ENCODE data around the gene ZCCHC4.

The ZCCHC4 gene, protein sequence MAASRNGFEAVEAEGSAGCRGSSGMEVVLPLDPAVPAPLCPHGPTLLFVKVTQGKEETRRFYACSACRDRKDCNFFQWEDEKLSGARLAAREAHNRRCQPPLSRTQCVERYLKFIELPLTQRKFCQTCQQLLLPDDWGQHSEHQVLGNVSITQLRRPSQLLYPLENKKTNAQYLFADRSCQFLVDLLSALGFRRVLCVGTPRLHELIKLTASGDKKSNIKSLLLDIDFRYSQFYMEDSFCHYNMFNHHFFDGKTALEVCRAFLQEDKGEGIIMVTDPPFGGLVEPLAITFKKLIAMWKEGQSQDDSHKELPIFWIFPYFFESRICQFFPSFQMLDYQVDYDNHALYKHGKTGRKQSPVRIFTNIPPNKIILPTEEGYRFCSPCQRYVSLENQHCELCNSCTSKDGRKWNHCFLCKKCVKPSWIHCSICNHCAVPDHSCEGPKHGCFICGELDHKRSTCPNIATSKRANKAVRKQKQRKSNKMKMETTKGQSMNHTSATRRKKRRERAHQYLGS

DNA sequence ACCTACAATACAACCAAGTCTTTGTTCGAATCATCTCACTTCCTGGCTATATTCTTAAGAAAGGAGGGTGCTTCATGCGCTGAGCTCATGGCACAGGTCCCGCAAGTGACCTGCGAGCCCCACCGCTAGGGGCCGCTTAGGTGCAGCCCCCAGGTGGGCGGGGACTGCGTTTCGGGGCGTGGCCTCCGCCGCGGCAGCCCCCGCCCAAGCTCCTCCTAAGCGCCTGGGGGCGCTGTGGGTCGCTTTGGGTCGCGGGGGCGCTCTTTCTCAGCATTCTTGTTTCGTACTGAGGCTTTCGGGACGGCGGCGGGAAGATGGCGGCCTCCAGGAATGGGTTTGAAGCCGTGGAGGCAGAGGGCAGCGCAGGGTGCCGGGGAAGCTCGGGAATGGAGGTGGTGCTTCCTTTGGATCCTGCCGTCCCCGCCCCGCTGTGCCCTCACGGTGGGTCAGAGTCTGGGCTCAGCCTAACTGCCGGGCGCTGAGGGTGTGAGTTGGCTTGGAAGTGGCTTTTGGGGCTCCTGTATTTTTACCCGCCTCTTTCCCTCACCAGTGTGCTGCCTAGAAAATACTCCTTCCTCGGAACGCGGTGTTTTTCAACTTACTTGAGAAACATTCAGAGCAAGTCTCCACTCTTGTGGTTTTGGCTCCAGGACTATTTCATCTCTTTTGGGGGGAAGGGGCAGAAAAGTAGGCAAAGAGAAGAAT, at the start of gene ZCCHC4:
Gene ZCCHC4, plus strand, starts transcription at position 279 of the 705 bp plus-strand sequence. Its CDS starts 36 bp downstream, at position 315.
- peak; percentile 66 to 74 for DNase-seq

DNA sequence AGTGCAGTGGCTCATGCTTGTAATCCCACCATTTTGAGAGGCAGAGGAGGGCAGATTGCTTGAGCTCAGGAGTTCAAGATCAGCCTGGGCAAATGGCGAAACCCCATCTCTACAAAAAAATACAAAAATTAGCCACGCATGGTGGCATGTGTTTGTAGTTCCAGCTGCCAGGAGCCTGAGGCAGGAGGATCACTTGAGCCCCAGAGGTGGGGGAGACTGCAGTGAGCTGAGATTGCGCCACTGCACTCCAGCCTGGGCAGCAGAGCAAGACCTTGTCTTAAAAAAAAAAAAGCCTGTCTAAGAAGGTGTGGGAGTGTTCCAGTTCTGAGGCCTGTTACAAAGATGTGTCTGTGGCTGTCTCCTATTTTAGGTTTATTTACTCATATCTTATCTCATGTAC, 40.7 kb upstream of the ZCCHC4 start:
- no peak for DNase-seq

DNA sequence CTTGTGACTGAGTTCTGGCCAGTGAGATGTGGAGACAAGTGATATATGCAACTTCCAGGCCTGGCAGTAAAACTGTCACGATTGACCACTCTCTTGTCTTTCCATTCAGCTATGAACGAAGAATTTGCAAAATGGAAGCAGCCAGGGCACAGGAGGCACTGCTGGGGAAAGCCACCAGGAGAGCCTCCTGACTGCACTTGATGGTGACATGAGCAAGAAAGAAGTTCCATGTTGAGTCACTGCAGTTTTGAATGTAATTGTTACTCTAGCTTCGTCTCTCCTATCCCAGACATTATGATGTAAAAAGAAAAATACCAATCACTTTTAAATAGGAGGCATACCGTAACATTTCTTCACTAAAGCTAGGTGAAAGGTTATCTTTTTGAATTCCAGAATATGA, 32.4 kb upstream of the ZCCHC4 start:
- no peak for DNase-seq

DNA sequence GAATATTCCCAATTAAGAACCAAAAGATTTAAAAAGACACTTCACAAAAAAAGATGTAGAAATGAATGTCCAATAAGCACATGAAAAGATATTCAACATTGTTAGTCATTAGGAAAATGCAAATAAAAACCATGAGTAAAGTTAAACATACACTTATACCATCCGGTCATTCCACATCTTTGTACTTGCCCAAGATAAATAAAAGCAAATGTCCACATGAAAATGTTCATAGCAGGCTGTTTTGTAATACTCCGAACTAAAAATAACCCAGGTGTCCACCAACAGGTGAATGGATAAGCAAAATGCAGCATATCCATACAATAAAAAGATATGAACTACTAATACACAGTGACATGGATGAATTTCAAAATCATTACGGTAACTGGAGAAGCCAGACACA, 28.6 kb upstream of the ZCCHC4 start:
- DNase-seq, result no peak

DNA sequence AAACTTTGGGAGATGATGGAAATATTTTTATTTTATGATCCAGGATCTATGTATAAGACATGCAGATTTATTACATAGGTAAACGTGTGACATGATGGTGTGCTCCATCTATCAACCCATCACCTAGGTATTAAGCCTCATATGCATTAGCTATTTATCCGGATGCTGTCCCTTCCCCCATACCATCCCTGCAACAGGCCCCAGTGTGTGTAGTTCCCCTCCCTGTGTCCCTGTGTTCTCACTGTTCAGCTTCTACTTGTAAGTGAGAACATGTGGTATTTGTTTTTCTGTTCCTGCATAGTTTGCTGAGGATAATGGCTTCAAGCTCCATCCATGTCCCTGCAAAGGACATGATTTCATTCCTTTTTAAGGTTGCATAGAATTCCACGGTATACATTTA, 28.1 kb upstream of the ZCCHC4 start:
- no peak for DNase-seq

DNA sequence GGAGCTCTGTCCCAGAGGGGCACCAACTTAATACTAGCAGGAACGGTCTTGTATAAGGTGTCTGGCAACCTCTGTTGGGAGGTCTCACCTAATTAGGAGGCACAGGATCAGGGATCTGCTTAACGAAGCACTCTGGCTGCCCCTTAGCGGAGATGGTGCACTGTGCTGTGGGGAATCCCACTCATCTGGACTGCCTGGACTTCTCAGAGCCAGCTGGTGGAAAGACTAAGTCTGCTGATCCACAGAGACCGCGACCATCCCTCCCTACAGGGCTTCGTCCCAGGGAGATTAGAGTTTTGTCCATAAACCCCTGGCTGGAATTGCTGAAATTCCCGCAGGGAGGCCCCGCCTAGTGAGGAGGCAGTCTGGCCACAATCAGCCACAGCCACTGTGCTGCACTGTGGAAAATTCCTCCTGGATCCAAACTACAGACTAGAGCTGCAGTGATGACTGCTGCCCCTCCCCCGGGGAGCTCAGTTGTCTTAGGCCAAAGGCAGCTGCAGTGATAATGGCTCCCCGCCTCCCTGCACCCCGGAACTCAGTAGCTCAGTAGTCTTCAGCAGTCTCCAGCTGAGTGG, 22.0 kb upstream of the ZCCHC4 start:
- DNase-seq, result no peak

DNA sequence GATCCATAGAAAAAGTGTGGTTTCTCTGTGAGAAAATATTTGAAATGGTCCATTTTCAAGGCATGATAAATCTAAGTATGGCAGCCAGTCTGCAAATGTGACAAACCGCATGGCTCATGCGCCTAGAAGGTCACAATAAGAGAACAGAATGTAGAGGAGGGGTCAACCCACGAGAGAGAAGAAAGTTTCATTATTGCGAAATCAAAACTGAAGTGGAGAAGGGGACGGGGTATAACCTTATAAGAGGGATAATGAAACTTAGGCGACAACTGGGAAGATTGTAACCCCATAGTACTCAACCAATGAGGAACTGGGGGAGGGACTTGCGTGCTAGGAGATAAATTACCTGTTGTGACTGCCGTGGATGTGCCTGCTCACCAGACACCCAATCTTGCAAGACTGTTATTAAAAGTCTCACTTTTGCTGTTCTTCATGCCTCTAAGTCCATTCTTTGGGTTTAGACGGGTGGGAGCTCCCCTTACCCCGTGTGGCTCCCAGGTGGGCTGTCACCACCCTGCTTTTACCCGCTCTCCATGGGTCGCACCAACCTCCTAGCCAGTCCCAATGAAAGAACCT, 21.3 kb upstream of the ZCCHC4 start:
- DNase-seq, result no peak

DNA sequence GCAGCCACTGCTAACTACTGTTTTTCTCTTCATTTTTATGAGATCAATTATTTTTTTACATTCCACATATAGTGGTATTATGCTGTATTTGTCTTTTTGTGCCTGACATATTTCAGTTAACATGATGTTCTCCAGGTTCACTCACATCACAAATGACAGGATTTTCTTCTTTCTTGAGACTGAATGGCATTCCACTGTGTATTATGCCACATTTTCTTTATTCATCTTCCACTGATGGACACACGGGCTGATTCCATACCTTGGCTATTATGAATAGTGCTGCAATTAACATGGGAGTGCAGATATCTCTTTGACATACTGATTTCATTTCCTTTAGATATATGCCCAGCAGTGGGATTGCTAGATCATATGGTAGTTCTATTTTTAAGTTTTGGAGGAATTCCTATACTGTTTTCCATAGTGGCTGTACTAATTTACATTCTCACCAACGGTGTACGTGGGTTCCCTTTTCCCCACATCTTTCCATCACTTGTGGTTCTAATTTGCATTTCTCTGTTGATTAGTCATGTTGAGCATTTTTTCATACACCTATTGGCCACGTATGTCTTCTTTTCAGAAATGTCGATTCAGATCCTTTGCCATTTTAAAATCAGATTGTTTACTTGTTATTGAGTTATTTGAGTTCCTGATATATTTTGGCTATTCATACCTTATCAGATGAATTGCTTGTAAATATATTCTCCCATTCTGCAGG, 14.9 kb upstream of the ZCCHC4 start:
- DNase-seq, result no peak

DNA sequence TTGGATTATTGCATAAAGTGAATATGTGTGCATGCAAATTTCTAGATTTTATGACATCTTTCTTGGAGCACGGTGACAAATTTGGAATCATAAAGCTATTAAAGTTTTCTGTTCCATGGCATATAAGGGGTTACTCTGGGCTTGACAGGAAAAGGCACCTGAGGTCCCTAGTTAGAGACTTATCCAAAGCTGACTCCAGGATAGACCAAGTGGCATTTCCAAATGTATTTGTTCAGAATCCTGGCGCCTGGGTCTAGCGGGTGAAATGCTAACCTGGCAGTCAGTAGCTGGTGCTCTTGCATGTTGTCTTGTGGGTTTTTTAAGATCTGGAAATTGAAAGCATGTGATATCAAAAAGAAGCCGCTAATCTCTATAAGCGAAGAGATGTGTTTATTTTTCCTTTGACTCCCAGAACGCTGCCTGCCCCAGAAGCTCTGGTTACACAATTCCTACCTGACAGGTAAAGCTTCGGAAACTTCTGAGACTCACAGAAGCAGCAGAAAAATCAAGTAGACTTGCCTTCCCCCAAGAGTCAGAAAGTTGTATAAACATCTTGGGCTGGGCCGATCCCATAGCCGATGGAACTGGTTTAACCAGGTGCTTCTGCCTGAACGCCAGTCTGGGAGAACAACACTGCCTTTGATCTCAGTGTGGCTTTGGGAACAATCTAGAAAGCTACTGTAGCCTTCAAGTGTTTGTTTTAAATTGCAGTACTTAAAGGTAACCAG, 12.9 kb upstream of the ZCCHC4 start:
- DNase-seq, result no peak

DNA sequence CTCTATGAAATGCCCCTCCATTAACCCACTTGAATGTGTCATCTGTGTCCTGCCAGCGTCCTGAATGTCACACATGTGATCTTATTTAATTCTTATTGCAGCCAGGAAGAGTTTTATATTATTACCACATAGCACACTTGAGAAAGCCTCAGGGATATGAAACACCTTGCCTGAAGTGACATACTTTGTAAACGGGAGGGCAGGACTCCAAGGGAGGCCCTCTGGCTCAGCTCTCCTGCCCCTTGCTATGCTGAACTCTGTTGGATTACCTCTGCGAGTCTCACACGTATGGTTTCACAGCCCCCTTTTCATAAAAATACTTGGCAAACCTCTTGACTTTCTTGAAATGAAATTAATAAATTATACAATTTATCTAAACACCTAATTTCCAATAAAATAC, 11.1 kb upstream of the ZCCHC4 start:
- no peak for DNase-seq

DNA sequence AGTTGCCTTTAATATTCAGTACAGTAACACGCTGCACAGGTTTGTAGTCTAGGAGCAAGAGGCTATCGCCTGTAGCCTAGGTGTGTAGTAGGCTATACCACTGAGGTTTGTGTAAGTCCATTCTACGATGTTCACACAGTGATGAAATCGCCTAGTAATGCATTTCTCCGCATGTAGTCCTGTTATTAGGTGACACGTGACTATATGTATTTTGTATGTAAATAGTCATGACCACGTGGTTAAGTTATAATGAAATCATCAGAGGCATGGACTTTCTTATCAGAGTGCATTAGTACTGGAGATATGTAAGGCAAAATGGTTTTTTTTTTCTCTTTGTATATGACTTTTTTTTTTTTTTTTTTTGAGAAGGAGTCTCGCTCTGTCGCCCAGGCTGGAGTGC, 9.9 kb upstream of the ZCCHC4 start:
- DNase-seq, result no peak

DNA sequence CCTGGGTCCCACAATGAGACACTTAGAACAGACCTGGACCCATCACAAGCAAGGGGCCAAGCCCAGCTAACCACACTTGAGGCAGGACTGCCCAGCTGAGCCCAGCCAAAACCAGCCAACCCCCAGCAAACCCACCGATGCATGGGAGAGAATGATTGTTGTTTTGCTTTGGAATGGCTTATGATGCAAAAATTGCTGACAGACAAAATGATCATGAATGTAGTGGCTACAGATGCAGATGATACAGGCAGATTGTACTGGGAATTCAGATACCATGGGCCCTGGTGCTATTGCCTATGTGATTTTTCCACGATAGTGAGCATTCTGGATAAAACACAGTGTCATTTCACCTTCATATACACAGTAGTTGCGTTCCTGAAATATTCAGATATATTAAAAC, 9.0 kb upstream of the ZCCHC4 start:
- no peak for DNase-seq

DNA sequence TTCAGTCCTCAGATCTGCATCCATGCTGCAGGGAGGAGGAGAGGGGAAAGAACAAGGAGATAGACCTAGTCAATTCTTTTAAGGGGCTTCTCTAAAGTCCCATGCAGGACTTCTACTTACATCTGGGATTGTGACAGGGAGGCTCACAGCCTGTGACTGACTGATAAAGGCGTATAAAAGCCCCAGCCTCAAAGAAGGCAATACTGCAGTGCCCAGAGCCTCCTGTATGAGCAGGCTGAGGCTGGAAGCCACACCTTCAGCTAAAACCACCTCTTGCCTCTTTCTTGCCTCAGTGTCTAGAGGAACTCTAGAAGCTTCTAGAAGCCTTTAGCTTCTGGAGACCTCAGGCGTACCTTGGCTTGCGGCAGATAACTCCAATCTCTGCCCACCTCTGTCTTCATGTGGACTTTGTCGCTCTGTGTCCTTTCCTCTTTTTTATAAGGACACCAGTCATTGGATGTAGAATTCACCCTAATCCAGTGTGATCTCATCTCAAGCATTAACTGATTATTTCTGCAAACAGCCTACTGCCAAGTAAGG, 6.0 kb upstream of the ZCCHC4 start:
- DNase-seq, result no peak

DNA sequence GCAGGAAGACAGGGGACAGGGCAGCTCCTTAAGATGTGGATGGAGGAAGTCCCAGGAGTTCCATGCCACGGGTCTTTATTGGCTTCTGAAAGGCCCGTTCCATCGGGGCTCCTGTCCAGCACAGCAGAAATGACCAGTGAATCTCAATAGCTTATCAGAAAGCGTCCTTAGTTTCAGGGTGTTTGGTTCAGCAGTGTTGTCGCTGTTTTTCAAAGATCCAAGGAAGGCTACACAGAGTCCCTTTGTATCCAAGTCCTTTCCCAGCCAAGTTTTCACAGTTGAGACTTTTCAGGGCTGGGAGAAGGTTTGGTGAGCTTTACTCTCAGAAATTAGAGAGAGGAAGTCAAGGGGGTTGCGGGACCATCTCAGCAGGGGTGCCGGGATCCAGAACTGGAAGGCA, 5.0 kb upstream of the ZCCHC4 start:
- DNase-seq, result no peak

DNA sequence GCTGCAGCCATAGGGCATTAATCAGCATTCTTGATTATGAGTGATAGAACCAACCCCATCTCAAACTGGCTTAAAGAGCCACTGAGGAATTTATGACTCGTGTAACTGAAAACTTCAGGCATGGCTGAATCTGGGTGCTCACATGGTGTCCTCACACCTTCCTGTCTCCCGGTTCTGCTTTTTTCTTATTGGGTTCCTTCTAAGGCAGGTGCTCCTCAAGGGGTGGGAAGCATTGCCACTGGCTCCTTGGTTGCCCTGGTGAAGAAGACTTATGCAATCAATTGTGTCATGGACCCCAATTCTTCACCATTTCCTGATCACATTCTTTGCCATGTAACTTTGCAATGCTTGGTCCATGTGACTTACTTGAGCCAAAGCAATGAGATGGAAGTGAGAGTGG, 4.3 kb upstream of the ZCCHC4 start:
- DNase-seq, result no peak

DNA sequence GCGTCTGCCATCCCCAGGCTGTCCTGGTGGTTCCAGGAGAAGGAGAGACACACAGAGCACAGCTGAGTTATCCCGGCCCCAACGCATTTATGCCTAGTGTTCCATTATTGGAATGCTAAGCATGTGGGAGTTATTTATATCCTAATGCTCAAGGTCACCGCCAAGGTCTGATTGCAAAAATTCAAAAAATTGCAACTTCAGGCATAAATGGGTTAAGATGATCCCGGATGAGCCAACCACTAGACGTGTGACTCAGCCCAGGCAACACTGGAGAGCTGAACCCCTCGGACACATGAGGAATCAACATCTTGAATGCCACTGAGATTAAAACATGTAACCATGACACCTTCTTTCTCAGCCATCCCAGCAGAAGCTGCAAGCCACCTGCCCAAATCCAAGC, 3.8 kb upstream of the ZCCHC4 start:
- no peak for DNase-seq

DNA sequence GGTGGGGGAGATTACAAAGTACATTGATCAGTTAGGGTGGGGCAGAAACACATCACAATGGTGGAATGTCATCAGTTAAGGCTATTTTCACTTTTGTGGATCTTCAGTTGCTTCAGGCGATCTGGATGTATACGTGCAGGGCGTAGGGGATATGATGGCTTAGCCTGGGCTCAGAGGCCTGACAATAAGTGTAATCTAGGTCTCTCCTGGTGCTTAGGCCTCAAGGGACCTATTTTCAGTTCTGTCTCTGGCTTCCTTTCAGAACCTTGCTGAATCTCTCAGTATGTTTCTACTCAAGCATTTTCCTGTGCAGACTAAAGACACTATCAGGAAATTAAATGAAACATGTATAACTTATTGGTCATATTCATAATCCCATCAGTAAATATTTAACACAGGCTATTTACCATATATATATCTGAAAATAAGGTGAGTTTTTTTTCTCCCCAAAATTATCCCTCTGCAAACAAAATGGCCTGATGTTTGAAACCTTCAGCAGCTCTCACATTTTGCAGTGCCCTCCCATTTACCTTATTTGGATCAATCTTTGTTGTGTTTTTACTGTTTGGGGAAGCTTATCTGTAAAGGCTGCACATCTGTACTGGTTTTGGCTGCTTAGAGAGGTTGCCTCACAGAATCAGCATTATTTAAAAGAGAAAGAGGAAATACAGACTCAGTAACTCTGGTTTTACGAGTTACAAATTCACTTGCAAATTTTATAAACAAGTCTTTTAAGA, 2.3 kb upstream of the ZCCHC4 start:
- DNase-seq, result peak in 1 of 2 donors; percentile 22

DNA sequence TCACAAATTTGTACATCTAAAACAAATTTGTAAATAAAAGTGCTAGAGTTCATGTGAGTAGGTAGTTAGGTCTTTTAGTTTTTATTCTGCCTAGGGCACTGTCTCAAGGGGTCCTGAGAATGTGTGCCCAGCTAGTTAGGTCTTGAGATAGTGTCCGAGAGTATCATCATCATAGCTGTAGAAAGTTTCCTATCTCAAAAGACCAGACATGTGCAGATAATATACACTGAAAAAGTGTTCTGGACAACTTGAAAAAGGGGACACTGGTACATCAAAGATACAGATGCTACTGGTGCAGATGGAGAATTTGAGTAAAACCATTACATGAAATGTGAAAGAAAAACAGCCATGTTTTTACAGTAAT, 1.8 kb upstream of the ZCCHC4 start:
- DNase-seq, result no peak

DNA sequence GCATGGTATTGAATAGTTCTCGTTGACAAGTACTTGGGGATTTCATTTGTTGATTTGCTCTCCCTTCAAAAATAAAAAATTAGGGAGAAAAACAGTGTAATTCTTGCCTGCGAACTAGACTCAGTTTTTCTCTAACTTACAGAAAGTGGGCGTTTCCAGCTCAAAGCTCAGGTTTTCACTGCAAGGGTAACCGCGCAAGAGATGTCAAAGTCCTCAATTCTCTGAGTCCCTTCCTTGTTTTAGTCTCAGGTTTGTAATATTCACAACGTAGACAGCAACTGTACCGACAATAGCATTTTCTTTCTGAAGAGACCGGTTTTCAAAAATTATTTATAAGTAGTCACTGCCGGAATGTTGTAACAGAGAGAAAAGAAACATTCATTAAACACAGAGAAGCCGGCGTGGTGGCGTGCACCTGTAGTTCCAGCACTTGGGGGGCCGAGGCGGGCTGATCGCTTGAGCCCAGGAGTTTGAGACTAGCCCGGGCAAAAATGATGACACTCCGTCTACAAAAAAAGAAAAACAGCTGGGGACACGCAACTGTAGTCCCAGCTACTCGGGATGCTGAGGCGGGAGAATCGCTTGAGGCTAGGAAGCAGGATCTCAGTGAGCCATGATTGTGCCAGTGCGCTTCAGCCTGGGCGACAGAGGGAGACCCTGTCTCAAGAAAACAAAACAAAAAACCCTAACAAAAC, 774 bp downstream of the ZCCHC4 start:
- no peak for DNase-seq

DNA sequence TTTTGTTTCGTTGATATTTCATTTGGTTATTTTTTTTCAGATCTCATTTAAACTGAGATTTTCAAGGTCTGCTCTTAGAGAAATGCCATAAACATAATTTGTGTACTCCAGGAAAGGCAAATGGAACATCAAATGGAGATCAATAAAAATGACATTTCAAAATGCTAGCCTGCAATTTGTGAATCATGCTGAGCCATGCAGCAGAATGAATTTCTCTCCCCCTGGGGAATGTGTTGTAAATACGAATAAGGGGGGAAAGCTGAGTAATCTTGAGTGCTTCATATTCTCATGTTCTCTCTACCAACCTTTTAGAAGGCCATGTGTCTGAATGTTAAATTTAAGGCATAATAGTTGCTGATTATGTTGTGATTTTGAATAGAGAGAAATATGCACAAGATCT, 7.8 kb downstream of the ZCCHC4 start:
- no peak for DNase-seq

DNA sequence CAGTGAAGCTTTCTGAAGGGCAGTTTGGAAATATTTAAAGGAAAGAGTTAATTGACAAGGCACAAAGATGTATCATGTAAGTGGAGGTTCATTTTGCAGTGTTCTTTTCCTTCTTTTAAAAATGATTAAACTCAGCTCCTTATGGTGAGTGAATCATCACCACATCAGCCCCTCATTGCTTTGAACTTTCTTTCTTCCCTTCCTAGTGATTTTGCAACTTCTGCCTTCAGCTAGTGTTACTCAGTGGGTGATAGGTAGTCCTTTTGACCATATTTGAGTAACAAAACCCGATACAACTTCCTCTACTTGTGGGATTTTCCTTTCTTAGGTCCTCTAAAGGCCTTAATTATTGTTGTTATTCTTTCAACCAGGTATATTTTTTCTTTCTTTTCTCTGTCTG, 8.2 kb downstream of the ZCCHC4 start:
- peak in 1 of 2 donors; percentile 51 for DNase-seq
